Adipose tissue (tissue), 3 donors: ENCODE measurements around the gene INO80. TPM values are rescaled to one million over a fixed set of nuclear protein-coding genes. Genes with fewer than 3 reads are reported as not detected.
"Not testable (repeated sequence)": the region's sequence is repeated elsewhere in the genome, so short reads cannot be mapped to it uniquely, and the experiment has no call there.

Source experiments
- H3K27ac ChIP-seq: one replicate; pipeline ENCODE4 v1.5.1; 2013; ENCODE audit warnings: low read depth, low read length
- WGBS, 3 donors: extraction: QIAGEN DNeasy Blood & Tissue Kit; methylation state at CpG; one replicate each; pipeline ENCODE4 v1.1.7; 2013; 5-methylcytosine and 5-hydroxymethylcytosine counted together
- polyA plus RNA-seq, 3 donors: library from polyadenylated mRNA; stranded (reverse); fragments of 200-250 nt; gene quantifications; one replicate each; pipeline ENCODE4 v1.2.3, GENCODE V29; 2013
- donor health status: healthy with polysubstance abuse.
- donor health status: Bipolar disorder and iron deficiency.
- donor health status: healthy.

INO80 gene
- 10 to 100 TPM in 2 of 3 donors, 1 to 10 TPM in 1; 7.5 to 17.5 (median 13.4) TPM for polyA plus RNA-seq

DNA sequence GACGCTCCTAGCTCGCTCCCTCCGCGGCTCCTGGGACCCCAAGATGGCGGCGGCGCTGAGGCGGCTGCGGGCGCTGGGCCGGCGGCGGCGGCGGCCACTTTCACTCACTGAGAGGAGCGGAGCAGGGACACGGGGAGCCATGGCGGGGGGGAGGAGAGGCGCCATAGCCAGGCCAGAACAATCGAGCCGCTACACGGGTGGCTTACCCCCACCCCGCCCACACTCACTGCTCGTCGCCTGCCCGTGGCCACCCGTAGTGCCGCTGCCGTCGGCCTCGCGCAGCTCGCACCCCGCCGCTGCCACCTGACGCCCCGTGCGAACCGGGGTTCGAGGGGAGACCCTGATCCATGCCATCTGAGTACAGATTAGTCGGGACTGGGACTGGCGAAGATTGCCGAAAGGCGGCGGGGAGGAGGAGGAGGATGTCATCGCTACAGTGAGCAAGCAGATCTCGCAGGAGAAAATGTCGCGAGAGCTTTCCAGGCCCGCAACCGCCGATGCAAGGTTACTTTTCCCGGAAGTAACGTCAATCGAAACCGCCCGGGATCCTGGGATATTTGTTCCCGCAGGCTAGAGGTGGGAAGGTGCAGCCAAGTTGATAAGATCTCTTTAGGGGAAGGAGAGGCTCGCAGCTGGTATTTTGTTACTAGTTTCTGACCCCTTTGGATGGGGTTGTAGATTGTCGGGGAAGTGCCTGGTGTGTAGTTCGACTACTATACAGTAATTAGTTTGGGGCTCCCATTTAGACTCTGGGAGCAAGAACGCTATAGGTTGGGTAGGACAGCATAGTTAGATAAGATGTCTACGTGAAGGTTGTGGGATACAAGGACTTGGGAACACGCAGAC, at the start of gene INO80:
INO80 (minus strand) TSS at position 165 of the 846 bp plus-strand sequence. CDS start 19,970 bp downstream, outside the sequence.
- 0 to 1% (median 1%) methylated on average over 44 to 63 of the region's 64 CpGs for whole genome bisulfite sequencing, 3 donors
- H3K27ac ChIP-seq = peak within 1 kb of the TSS; percentile 97

DNA sequence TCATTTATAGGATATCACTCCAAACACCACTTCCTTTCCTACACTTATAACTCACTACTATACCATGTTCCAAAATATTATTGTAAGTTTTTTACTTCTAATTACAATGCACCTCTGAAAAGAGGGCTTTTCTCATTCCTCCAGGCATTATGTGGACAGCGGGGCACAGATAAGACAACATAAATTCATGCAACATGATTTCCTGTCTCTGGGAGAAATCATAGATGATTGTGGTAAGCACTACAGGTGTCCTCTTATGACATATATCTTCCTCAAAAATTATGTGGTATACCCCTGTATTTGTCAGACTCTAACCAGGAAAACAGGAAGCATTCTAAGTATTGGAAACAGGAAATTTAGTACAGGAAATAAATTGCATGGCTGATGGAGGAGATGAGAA, 45.7 kb upstream of the INO80 start:
- 37 to 74% (median 57%) methylated on average over 1 of the region's 1 CpG for WGBS, 3 donors
- H3K27ac ChIP-seq = no peak overlapping the region

- H3K27ac ChIP-seq = no peak overlapping the region
- WGBS, 3 donors = 70 to 73% (median 72%) methylated on average over 6 of the region's 6 CpGs
Measured at GRCh38 chr15:41161336-41161735, 45.3 kb upstream of the INO80 start.

- H3K27ac ChIP-seq = no peak overlapping the region
- WGBS, 3 donors = 78 to 88% (median 84%) methylated on average over 15 of the region's 15 CpGs
Measured at GRCh38 chr15:41160639-41161315, 44.7 kb upstream of the INO80 start.

GRCh38 chr15:41154412-41154811, 38.3 kb upstream of the INO80 start:
- H3K27ac ChIP-seq = no peak overlapping the region
- WGBS, 3 donors = 51 to 60% (median 59%) methylated on average over 2 of the region's 2 CpGs

GRCh38 chr15:41153733-41154132, 37.7 kb upstream of the INO80 start:
- 88 to 92% (median 90%) methylated on average over 5 of the region's 5 CpGs for WGBS, 3 donors
- no peak overlapping the region for H3K27ac ChIP-seq

GRCh38 chr15:41151451-41152005, 35.4 kb upstream of the INO80 start:
- 97 to 98% (median 97%) methylated on average over 36 to 37 of the region's 37 CpGs for WGBS, 3 donors
- H3K27ac ChIP-seq = no peak overlapping the region

DNA sequence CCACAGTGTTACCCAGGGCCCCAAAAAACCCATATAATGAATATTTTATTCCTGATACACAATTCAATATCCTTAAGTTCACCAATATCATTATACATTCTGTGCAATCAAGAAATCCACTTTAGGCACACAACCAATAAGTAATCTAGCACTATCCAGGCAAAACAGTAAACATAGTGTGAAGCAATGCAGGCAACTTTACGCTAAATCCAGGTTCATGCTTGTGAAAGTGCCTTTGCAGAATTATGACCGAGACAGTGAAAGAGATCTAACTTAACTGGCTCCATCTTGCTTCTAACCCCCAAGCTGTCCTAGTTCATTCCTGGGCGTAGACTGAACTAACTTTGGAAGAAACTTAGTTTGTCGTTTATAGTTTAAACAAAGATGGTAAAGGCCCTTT, 34.2 kb upstream of the INO80 start:
- WGBS, 3 donors = 73 to 86% (median 85%) methylated on average over 4 of the region's 4 CpGs
- no peak overlapping the region for H3K27ac ChIP-seq

- H3K27ac ChIP-seq = no peak overlapping the region
- 68 to 75% (median 70%) methylated on average over 2 of the region's 2 CpGs for WGBS, 3 donors
Measured at GRCh38 chr15:41148065-41148464, 32.0 kb upstream of the INO80 start.

DNA sequence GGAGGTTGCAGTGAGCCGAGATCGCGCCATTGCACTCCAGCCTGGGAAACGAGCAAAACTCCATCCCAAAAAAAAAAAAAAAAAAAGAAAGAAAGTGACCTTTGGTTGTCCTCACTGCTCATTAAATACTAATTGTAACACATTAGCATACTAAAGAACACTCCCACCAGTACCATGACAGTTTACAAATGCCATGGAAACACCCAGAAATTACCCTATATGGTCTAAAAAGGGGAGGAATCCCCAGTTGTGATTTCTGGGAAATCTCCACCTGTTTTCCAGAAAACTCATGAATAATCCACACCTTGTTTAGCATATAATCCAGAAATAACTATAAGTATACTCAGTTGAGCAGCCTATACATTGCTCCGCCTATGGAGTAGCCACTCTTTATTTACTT, 23.5 kb upstream of the INO80 start:
- H3K27ac ChIP-seq = no peak overlapping the region
- WGBS, 3 donors = 89 to 93% (median 93%) methylated on average over 5 of the region's 5 CpGs

DNA sequence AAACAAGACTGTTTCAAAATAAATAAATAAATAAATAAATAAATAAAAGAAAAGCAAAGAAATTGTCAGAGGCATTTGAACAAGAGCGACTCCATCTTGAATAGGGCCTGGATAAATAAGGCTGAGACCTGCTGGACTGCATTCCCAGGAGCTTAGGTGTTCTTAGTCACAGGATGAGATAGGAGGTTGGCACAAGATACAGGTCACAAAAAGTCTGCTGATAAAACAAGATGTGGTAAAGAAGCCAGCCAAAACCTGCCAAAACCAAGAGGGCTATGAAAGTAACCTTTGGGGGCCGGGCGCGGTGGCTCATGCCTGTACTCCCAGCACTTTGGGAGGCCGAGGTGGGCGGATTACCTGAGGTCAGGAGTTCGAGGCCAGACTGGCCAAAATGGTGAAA, 23.0 kb upstream of the INO80 start:
- 85 to 96% (median 88%) methylated on average over 7 of the region's 7 CpGs for WGBS, 3 donors
- H3K27ac ChIP-seq = not testable (repeated sequence)

GRCh38 chr15:41135580-41135979, 19.5 kb upstream of the INO80 start:
- WGBS, 3 donors = 88 to 93% (median 90%) methylated on average over 6 of the region's 6 CpGs
- not testable (repeated sequence) for H3K27ac ChIP-seq

- no peak overlapping the region for H3K27ac ChIP-seq
- WGBS, 3 donors = 81 to 83% (median 83%) methylated on average over 10 of the region's 10 CpGs
Measured at GRCh38 chr15:41133454-41133853, 17.4 kb upstream of the INO80 start.

- WGBS, 3 donors = 83 to 95% (median 94%) methylated on average over 2 of the region's 2 CpGs
- not testable (repeated sequence) for H3K27ac ChIP-seq
Measured at GRCh38 chr15:41132094-41132493, 16.0 kb upstream of the INO80 start.

- WGBS, 3 donors = 69 to 91% (median 90%) methylated on average over 6 of the region's 6 CpGs
- H3K27ac ChIP-seq = no peak overlapping the region
Measured at GRCh38 chr15:41128174-41128902, 12.3 kb upstream of the INO80 start.

- WGBS, 3 donors = 55 to 76% (median 59%) methylated on average over 4 of the region's 4 CpGs
- no peak overlapping the region for H3K27ac ChIP-seq
Measured at GRCh38 chr15:41125931-41126642, 10.0 kb upstream of the INO80 start.

DNA sequence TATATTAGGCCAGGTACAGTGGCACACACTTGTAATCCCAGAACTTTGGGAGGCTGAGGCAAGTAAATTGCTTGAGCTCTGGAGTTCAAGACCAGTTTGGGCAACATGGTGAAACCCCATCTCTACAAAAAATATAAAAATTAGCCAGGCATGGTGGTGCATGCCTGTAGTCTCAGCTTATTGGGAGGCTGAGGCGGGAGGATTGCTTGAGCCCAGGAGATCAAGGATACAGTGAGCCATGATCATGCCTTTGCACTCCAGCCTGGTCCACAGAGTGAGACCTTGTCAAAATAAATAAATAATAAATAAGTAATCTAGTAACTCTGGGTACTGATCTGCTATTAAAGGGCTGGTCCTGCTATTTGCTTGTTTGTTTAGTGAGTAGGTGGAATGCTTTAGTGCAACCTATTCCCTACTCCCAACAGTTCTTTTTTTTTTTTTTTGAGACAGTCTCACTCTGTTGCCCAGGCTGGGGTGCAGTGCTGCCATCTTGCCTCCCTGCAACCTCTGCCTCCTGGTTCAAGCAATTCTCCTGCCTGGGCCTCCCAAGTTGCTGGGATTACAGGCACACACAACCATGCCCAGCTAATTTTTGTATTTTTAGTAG, 9.1 kb upstream of the INO80 start:
- 90 to 96% (median 95%) methylated on average over 1 of the region's 1 CpG for WGBS, 3 donors
- no peak overlapping the region for H3K27ac ChIP-seq

DNA sequence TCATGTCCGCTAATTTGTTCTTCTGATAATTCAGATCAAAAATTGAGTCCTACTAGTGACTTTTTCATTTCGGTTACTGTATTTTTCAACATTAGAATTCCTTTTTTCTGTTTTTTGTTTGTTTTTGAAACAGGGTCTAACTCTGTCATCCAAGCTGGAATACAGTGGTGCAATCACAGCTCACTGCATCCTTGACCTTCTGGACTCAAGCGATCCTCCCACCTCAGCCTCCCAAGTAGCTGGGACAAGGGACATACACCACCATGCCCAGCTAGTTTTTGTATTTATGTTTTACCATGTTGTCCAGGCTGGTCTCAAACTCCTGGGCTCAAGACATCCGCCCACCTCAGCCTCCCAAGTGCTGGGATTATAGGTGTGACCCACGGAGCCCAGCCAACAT, 8.0 kb upstream of the INO80 start:
- 90 to 91% (median 90%) methylated on average over 5 of the region's 5 CpGs for WGBS, 3 donors
- no peak overlapping the region for H3K27ac ChIP-seq
